Activated T-cell treated with anti-CD3 and anti-CD28 coated beads for 1 hour (primary cell): ENCODE measurements around the gene LRRC75A.
"Not testable (repeated sequence)": the region's sequence is repeated elsewhere in the genome, so short reads cannot be mapped to it uniquely, and the experiment has no call there.

Experiments
- DNase-seq: peaks from one replicate; pipeline ENCODE4 v3.0.0-alpha.2; 2020; ENCODE audit warnings: low read depth

The LRRC75A gene

DNA sequence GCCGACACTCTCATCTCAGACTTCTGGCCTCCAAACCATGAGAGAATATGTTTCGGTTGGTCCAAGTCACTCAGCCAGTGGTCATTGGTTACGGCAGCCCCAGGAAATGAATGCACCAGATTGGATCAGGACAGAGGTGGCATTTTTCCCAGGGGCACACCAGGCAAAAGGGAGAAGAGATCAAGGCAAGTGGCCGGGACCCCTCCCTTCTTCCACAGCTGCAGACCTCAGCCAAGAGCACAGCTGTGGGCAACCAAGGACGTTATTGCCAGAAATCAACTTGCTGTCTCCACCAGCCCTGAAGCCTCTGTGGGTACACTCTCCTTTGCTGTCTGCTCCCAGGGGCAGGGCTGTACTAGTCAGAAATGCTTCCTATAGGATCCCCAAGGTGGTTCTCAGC lies 20.7 kb downstream of the LRRC75A start:
- DNase-seq: no peak

DNA sequence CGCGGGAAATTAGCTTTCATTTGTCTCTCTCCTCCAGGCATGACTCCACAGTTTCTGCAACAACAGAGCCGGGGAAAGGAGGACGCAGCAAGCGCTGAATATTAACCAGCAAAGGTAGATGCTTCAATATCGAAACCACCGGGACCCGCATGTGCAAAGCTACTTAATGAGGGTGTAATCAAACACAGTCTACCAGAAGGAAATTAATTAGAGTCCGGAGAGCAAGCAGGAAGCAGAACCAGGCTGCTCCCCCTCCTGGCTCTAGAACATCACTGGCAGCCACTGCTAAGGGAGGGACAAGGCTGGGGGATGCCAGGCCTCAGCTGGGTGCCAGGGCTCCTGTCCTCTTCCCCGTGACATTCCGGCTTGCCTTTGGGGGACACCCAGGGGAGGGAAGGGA lies 21.7 kb downstream of the LRRC75A start:
- no peak for DNase-seq

DNA sequence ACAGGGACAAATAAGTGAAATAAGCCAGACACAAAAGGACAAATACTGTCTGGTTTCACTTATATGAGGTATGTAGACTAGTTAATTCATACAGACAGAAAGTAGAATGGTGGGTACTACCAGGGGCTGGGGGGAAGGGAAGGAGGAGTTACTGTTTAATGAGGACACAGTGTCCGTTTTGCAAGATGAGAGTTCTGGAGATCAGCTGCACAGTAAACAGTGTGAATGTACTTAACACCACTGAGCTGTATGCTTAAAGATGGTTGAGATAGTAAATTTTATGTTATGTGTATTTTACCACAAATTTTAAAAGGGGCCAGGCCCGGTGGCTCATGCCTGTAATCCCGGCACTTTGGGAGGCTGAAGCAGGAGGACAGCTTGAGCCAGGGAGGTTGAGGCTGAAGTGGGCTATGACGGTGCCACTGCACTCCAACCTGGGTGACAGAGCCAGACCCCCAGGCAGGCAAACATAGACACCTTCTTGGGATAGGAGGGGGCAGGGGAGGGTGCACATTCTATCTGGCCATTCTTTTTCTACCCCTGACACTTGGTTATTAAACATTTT lies 23.5 kb downstream of the LRRC75A start:
- no peak for DNase-seq

DNA sequence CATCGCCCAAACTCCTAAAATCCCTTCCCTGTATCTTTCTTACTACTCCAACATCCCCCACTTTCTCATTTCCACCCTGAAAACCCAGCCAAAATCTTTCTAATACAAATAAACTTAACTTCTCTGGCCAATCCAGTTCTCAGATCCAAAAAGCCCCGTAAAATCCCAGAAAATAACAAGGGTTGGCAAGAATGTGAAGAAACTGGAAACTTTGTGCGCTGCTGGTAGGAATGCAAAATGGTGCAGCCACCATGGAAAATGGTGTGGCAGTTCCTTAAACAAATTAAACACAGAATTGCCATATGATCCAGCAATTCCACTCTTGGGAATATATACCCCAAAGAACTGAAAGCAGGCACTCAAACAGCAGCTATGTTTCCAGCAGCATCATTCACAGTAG lies 24.1 kb downstream of the LRRC75A start:
- DNase-seq: no peak

DNA sequence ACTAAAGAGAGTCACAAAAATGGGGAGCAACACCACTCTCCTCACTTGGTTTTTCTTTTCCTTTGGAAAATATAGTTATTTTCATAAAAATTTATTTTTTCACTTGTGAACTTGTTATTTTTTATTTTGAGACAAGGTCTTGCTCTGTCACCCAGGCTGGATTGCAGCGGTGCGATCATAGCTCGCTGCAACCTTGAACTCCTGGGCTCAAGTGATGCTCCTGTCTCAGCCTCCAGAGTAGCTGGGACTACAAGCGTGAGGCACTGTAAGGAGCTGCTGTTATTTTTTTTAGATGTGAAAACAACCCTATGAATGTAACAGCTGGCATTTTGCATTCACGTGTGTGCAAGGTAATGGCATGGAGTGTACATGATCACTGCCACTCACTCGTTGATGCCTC lies 24.9 kb downstream of the LRRC75A start:
- no peak for DNase-seq

DNA sequence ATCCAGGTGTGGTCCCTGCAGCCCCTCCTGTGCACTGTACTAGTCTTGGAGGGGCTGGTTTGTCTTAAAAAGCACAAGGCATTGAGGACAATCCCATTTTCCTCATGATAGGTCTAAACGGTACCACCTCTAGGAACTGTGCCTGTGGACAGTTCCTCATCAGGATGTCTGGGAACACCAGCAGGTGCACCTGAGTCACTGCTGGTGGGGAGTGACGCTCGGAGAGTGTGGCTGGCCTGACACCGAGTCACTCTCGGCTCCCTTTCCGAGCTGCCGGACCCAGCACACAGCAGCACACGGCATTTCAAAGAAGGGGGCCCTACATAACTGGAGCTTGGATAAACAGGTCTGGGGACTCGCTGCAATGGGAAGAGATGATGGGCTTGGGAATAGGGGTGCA lies 25.6 kb downstream of the LRRC75A start:
- no peak for DNase-seq

DNA sequence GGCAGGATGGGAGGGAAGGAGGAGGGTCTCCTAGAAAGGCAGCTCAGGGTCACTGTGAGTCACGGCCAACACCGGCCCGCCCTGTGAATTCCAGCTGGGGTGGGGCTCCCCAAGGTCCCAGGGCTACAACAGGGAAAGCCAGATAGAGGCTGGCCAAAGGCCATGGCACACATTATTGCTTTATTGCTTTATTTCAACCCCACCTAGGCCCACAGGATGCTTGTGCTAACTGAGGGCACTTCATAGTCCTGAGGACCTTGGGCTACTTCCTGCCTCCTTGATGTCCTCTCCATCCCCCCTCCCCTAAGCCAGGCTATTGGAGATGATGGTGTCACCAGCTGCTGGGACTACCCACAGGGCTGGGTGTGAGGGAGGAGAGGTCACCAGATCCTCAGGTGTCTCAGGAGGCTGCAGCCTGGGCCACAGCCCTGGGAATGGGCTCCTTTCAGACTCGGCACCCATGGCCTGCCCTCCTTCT lies 26.1 kb downstream of the LRRC75A start:
- DNase-seq: no peak

DNA sequence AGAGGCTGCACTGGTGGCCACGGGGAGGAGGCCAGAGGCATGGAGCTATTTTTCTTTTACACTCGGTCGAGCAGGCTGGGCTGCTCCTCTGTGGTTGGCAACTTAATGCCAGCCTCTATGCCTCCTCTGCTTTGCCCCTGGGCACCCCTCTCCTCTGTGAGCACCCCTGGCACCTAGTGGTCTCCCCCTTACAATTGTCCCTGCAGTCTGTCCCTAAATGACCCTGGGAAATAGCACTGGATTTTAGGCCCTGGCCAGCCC lies 27.0 kb downstream of the LRRC75A start:
- DNase-seq: no peak

DNA sequence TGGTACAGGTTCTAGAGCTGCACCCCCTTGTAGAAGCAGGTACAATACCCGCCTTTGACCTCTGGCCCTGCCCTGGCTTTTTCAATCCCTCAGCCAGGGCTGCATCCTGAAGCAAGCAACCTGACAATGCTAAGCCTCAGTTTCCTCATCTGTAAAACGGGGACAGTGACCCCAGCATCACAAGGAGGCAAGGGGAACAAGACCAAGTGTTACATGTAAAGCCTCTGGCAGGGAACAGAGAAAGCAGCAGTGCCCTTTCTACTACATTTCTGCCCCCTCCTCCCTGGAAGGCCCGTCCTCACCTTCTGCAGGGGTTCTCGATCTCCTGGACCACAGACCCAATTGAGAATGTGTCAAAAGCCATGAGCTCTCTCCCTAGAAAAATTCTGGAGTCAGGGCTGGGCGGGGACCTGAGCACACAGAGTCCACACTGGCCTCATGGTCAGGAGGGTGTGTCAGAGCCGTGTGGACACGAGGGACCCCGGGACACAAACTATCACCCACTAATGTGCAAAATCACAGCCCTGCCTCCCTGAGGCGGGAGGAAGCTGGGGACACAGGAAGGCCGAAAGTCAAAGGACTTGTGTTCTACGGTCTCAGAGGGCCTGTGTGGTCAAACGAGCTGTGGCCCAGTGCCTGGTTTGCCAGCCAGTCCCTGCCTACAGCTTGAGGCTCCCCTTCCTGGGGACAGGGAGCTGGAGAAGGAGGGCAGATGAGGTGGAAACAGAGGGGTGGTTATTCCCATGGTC lies 27.5 kb downstream of the LRRC75A start:
- DNase-seq: no peak

DNA sequence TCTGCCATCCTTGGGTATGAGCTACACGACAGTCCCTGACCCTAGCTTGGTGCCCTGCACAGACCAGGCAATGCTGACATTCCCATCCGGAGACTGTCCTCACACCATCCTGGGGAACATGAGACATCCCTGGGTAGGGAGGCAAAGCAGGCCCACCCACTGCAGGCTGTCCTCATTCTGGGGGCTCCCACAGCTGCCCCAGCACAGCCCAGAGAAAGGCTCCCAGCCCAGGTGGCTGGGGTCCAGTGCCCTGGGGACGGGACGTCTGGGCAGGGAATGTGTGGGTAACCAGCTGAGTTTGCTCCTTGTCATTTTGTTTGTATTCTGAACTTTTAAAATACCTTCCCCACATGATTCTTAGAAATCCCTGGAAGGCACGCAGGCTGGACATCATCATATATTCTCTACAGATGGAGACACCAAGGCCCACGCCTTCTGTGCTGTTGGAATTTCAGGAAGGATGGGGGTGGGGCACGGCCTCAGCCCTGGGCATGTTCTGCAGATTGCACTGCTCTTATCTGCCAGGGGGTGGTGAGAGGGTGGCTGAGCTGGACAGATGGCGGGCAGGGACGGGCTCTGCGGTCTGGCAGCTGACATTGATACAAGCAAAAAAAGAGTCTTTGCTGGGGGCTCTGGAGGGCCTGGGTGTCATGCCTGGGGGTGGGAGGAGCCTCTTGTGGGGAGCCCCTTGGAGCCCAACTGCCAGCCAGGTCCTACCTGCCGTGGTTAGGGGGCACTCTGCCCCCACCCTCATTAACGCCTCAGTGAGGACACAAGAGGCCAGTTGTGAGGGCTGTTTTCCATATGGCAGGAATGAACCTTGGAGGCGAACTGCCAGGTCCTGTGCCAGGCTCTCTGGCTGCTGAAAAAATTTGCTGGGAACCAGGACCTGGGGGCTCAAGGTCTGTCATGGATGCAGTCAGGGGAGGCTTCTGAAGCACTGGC lies 28.4 kb downstream of the LRRC75A start:
- no peak for DNase-seq

DNA sequence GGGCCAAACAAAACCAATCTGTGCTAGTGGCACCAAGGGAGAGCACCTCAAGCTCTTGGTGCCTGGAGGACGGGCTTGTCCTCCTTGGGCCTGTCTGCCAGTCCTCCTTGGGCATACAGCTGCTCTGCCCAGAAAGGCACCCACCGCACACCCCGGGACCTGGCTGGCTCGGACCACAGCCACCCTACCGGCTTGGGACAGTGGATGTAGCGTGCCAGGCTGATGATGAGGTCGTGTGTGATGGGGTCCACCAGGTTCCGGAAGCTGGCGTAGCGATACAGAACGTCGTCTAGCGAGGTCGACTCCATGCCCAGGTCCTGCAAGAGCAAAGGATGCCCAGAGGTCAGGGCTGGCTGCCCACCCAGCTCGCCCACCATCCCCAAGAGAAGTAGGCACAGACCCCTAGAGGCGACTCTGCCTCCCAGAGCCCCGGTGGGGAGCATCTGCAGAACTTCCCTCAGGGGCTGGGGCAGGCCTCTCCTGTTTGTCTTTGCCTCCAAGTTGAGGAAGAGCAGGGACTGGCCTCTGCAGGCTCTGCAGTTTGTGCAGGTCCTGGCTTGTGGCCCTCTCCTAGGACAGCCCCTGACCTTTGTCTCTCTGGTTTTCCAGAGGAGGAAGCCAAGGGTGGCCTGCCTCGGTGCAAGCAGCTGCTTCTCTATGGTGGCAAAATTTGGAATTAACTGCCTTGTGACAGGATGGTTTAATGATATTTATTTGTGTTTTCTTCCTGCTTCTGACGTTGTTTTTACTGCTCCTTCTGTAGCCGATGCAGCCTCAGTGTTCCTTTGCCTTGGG lies 29.7 kb downstream of the LRRC75A start:
- DNase-seq: no peak

DNA sequence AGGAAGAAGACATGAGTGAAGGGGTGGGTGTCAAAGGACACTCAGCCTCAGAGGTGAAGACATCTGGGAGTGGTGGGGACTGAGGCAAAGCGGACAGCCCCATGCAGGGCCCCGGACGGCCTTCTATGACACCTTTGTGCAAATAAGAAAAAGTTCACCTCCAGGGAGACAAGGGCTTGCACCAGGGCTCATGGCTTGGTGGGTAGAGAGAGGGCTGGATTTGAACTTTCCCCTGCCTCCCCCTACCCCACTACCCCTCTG lies 30.5 kb downstream of the LRRC75A start:
- no peak for DNase-seq

DNA sequence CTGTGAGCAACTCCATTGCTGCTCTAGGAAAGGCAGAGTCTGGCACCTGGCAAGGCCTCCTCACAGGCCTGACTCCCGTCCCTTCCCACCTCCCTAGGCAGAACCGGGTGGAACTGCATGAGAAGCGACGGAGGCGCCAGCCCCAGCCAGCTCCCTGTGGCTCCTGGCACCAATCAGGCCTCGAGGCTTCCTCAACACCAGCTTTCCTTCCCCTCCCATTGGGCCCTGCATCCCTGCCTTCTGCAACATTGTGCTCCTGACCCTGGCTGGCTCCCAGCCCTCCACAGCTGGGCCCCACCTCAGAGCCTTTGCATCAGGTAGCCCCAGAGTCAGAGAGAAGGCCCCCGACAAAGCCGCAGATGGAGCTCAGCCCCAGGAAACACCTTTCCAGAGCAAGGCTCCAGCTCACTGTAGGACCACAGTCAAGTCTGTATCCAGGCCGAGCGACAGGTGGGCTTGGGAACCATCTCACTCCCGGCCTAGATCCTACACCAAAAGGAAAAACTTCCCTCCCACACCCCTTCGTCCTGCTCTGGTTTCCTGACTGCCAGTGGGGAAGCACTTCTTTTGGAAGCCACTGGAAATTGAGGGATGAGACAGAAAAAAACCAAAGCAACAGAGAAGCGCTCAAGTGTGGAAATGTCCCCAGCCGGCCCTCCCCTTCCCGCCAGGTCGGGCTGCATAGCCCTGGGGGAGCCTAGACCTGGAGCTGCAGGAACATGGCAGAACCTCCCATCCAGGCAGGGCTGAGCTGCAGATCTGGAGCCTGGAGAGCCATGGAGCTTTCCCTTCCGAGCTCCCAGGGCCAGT lies 31.0 kb downstream of the LRRC75A start:
- no peak for DNase-seq

DNA sequence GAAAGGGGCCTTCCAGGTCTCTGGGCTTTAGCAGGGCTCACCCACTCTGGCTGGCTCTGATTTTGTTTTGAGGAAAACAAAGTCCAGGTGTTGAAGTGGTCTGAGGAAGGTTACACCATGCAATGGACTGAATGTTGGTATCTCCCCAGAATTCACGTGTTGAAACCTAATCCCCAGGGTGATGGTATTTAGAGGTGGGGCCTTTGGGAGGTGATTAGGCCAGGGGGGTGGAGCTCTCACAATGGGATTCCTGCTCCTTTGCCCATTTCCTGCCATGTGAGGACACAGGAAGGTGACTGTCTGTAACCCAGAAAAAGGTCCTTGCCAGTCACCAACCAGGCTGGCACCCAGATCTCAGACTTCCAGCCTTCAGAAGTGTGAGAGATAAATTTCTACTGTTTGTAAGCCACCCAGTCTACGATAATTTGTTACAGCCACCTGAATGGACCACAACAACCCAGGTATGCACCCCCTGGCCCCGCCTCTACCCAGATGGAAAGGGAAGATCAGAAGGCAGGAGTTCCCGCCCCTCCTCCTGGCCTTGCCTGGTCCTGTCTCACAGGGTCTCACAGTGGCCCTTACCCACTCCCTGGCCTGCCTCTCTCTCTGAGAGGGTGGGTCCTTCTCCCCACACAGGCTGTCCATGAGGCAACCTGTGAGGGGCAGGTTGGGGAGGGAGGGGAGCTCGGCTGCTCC lies 32.0 kb downstream of the LRRC75A start:
- DNase-seq: no peak

DNA sequence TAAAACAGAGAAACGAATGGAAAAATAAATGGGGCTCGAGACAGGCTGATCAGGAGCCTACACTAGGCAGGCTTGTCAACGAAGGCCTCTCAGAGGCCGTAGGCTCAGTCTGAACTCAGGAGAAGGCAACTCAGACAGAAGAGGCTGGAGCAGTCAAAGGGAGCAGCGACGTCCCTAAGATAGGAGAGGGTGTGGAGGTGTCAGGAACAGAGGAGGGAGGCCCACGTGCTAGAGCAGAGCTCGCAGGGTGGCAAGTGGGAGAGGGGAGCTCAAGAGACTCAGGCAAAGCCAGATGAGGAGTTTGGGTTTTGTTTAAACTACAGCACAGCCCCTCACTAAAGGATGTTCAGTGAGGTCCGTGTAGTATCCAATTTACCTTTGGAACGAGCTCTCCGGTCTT lies 32.7 kb downstream of the LRRC75A start:
- DNase-seq: no peak

DNA sequence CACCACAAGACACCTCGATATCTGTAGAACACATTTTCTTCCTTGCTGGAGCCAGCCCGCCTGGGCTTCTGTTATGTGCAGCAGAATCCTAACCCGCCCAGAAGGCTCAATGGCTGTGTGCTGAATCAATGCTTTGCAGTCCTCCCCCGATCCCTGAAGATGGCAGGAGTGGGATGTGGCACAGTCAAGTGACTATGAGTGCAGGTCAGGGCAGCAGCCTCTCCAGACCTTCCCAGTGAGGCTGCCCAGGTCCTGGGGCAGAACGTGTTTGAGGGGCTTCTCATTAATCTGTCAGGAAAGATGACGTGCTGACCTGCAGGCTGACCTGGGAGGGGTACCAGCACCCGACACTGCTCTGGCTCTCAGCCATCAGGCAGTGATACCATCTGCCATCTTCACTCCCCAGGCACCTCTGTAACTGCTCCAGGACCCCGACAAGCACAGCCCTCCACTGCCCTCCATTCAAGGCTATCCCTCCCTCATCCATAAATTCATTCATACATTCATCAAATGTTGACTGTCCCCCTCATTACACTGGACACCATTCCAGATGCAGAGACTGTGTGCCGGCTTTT lies 35.2 kb downstream of the LRRC75A start:
- no peak for DNase-seq

DNA sequence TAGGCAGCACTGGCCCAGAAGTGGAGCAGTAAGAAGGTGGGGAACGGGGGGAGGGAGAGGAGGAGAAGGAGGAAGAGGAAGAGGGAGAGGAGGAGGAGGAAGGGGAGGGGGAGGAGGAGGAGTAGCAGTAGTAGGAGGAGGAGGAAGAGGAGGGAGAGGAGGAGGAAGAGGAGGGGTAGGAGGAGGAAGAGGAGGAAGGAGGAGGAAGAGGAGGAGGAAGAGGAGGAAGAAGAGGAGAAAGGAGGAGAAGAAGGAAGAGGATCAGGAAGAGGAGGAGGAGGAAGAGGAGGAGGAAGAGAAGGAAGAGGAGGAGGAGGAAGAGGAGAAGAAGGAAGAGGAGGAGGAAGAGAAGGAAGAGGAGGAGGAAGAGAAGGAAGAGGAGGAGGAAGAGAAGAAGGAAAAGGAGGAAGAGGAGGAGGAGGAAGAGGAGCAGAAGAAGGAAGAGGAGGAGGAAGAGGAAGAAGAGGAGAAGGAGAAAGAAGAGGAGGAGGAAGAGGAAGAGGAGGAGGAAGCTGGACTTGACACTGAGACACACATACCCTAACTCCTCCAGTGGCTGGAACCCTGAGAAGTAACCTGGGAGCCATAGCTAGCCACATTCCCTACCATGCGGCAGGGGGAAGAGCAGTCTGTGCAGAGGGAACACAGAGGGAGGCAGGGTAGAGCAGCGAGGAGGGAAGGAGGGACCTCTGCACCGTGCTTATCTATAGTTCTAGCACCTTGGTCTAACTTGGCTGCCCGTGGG lies 35.8 kb downstream of the LRRC75A start:
- no peak for DNase-seq

DNA sequence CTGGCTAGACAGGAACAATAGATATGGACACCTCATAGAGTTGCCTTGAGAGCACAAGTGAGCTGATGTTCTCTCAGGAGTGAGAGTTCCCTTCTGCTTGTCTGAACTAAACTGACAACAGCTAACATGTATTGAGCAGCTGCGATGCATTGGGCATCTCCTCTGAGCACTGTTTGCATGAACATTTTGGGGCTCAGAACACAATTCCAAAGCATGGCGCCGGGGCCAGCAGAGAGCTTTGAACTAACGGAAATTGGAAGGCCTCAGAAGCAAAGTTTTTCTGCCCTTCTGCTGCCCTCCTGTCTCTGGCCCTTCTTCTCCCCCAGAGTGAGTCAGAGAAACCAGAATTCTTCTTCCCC lies 38.5 kb downstream of the LRRC75A start:
- DNase-seq: no peak

DNA sequence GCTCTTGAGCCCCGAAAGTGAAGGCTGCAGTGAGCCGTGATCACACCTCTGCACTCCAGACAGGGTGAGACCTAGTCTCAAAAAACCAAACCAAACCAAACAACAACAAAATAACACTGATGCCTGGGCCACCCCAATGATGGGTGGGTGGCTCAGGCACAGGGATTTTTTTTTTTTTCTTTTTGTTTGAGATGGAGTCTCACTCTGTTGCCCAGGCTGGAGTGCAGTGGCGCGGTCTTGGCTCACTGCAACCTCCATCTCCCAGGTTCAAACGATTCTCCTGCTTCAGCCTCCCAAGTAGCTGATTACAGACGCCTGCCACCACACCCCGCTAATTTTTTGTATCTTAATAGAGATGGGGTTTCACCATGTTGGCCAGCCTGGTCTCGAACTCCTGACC lies 39.7 kb downstream of the LRRC75A start:
- not testable (repeated sequence) for DNase-seq

DNA sequence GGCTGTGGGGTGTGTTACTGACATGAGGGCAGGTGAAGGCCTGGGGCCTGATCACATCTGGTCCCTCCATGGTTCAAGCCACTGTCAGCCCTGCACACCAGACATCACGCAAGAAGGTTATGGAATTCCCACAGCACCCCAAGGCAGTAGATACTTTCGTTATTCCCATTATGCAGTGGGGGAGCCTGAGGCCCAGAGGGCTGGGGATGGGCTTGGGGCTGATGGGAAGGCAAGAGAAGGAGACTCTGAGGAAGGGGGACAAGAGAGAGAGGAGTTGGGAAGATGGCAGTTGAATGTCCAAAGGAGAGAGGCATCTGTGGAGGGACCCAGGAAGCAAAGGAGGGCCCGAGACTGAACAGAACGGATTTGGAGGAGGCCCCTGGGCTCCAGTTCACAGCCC lies 42.0 kb downstream of the LRRC75A start:
- no peak for DNase-seq
